ENCODE data around the gene CSNK1A1L.

The CSNK1A1L gene

DNA sequence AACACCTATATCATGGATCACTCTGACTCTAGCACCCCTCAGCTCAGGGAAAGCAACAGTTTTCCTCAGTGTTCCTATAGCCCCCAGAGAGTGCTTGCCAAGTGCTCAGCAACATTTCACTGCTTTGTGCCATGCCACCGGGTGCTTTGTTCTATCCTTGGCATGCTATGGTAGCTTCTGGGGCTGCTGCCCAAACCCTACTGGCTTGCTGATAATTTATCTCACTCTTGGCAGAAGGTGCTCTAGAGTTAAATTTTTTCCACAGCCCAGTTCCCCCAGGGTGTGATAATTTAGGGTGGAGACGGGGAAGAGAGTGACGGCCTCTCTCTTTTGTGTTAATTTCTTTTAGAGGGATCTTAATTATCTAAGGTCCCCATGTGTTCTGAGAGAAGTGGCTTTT lies 12.6 kb upstream of the CSNK1A1L start:
- no peaks in the 10 kb centered on the region for H3K27me3 ChIP-seq (ENCODE audit: insufficient read depth, low read length)
- no peaks in the 10 kb centered on the region for H3F3A ChIP-seq (ENCODE audit: insufficient read depth, low read length)
- no peak overlapping the region for H3K9ac ChIP-seq (ENCODE audit: low read length)
- H3K27ac ChIP-seq (ENCODE audit: low read depth, low read length, poor library complexity, severe bottlenecking): no peak overlapping the region
- no peaks in the 10 kb centered on the region for H3K36me3 ChIP-seq (ENCODE audit: insufficient read depth, low read length)
- no peaks in the 10 kb centered on the region for H4K20me1 ChIP-seq (ENCODE audit: insufficient read depth, low read length)
- no peak overlapping the region for H2AFZ ChIP-seq (ENCODE audit: low read length)
- no peaks in the 10 kb centered on the region for H3K9me2 ChIP-seq (ENCODE audit: low read depth, low read length)
- H3K9me3 ChIP-seq (ENCODE audit: low read length): no peaks in the 10 kb centered on the region
- H3K4me2 ChIP-seq (ENCODE audit: low read length): no peak overlapping the region
- TF ChIP-seq, protein P1, sequence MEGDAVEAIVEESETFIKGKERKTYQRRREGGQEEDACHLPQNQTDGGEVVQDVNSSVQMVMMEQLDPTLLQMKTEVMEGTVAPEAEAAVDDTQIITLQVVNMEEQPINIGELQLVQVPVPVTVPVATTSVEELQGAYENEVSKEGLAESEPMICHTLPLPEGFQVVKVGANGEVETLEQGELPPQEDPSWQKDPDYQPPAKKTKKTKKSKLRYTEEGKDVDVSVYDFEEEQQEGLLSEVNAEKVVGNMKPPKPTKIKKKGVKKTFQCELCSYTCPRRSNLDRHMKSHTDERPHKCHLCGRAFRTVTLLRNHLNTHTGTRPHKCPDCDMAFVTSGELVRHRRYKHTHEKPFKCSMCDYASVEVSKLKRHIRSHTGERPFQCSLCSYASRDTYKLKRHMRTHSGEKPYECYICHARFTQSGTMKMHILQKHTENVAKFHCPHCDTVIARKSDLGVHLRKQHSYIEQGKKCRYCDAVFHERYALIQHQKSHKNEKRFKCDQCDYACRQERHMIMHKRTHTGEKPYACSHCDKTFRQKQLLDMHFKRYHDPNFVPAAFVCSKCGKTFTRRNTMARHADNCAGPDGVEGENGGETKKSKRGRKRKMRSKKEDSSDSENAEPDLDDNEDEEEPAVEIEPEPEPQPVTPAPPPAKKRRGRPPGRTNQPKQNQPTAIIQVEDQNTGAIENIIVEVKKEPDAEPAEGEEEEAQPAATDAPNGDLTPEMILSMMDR (IDR thresholded peaks at IDR 0.05; ENCODE audit: low read length): no peak
- no peak for TF ChIP-seq EZH2 (IDR thresholded peaks at IDR 0.05; ENCODE audit: borderline replicate concordance, low read length)
- H3K4me1 ChIP-seq (ENCODE audit: insufficient read depth, low read length, severe bottlenecking): no peaks in the 10 kb centered on the region
- no peaks in the 10 kb centered on the region for H3K79me2 ChIP-seq (ENCODE audit: insufficient read depth, low read length)
- H3K4me3 ChIP-seq (ENCODE audit: low read depth, low read length, poor library complexity, severe bottlenecking): no peak overlapping the region

DNA sequence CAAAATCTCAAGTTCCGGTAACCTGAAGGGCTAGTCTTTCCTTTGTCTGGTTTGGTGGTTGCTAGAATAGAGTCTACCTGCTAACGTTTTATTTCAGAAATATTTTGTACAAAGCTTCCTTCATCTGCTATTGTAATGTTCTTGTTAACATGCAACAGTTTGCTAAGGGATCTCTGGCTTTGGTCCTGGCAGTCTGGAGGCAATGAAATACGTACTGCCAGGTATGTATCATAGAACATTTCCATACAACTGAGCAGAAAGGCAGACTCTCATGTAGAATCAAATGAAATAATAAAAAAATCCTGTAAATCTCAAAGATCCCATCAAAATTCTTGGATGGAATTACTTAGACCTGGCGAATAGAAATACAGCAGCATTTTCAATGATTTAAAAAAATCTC lies 8.8 kb upstream of the CSNK1A1L start:
- no peaks in the 10 kb centered on the region for H3K36me3 ChIP-seq (ENCODE audit: insufficient read depth, low read length)
- H3K4me2 ChIP-seq (ENCODE audit: low read length): no peak overlapping the region
- H3K27ac ChIP-seq (ENCODE audit: low read depth, low read length, poor library complexity, severe bottlenecking): no peak overlapping the region
- no peaks in the 10 kb centered on the region for H3F3A ChIP-seq (ENCODE audit: insufficient read depth, low read length)
- no peaks in the 10 kb centered on the region for H3K9me2 ChIP-seq (ENCODE audit: low read depth, low read length)
- no peak overlapping the region for H2AFZ ChIP-seq (ENCODE audit: low read length)
- no peaks in the 10 kb centered on the region for H3K27me3 ChIP-seq (ENCODE audit: insufficient read depth, low read length)
- no peak for TF ChIP-seq EZH2 (IDR thresholded peaks at IDR 0.05; ENCODE audit: borderline replicate concordance, low read length)
- TF ChIP-seq, protein P1 (IDR thresholded peaks at IDR 0.05; ENCODE audit: low read length): no peak
- H3K4me1 ChIP-seq (ENCODE audit: insufficient read depth, low read length, severe bottlenecking): no peaks in the 10 kb centered on the region
- no peaks in the 10 kb centered on the region for H4K20me1 ChIP-seq (ENCODE audit: insufficient read depth, low read length)
- no peak overlapping the region for H3K9ac ChIP-seq (ENCODE audit: low read length)
- no peaks in the 10 kb centered on the region for H3K79me2 ChIP-seq (ENCODE audit: insufficient read depth, low read length)
- no peak overlapping the region for H3K4me3 ChIP-seq (ENCODE audit: low read depth, low read length, poor library complexity, severe bottlenecking)
- H3K9me3 ChIP-seq (ENCODE audit: low read length): no peaks in the 10 kb centered on the region

DNA sequence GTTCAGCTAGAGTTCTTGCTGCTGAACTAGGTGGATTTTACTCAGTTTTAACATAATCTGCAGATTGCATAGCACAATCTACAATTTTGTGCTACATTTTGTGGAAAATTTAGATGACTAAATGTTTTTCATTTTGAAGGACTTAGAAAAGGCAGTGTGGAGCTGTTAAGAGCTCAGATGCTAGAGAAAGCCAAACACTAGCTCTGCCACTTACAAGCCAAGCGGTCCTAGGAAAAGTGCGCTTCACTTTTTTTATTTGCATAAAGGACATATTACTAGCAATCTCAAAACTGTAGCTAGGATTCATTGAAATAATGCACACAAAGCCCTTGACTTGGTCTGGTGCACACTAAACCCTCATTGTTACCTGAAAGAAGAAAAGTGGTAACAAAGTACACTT lies 8.1 kb upstream of the CSNK1A1L start:
- TF ChIP-seq, protein P1 (IDR thresholded peaks at IDR 0.05; ENCODE audit: low read length): no peak
- no peak for TF ChIP-seq EZH2 (IDR thresholded peaks at IDR 0.05; ENCODE audit: borderline replicate concordance, low read length)
- no peaks in the 10 kb centered on the region for H3K9me2 ChIP-seq (ENCODE audit: low read depth, low read length)
- no peak overlapping the region for H3K4me3 ChIP-seq (ENCODE audit: low read depth, low read length, poor library complexity, severe bottlenecking)
- H4K20me1 ChIP-seq (ENCODE audit: insufficient read depth, low read length): no peaks in the 10 kb centered on the region
- no peaks in the 10 kb centered on the region for H3K79me2 ChIP-seq (ENCODE audit: insufficient read depth, low read length)
- no peak overlapping the region for H3K9ac ChIP-seq (ENCODE audit: low read length)
- H3K4me2 ChIP-seq (ENCODE audit: low read length): no peak overlapping the region
- no peaks in the 10 kb centered on the region for H3K9me3 ChIP-seq (ENCODE audit: low read length)
- H3K27me3 ChIP-seq (ENCODE audit: insufficient read depth, low read length): no peaks in the 10 kb centered on the region
- no peaks in the 10 kb centered on the region for H3F3A ChIP-seq (ENCODE audit: insufficient read depth, low read length)
- no peak overlapping the region for H2AFZ ChIP-seq (ENCODE audit: low read length)
- H3K4me1 ChIP-seq (ENCODE audit: insufficient read depth, low read length, severe bottlenecking): no peaks in the 10 kb centered on the region
- H3K36me3 ChIP-seq (ENCODE audit: insufficient read depth, low read length): no peaks in the 10 kb centered on the region
- no peak overlapping the region for H3K27ac ChIP-seq (ENCODE audit: low read depth, low read length, poor library complexity, severe bottlenecking)

All from OCI-LY1 (cell line).